Thyroid gland (tissue), 4 donors: ENCODE results near the gene LGR6.

Experiments
- POLR2A ChIP-seq, 2 donors: fragments of 450-650 bp; IDR thresholded peaks; one replicate each; pipeline ENCODE4 v1.6.1; 2017; ENCODE audit warnings: antibody characterized with exemption in 2 of 2, mild to moderate bottlenecking in 2 of 2, moderate library complexity in 1 of 2
- TF ChIP-seq, protein P1 (sequence below), 6 experiments: fragments of 200-600 bp in 3 of 6; fragments of 450-650 bp in 3 of 6; sonication (generic) in 3 of 6; IDR thresholded peaks; one replicate each; pipeline ENCODE4 v1.5.1; 2016 to 2019; ENCODE audit warnings: antibody characterized with exemption in 6 of 6, mild to moderate bottlenecking in 2 of 6, inconsistent platforms in 1 of 6, moderate library complexity in 1 of 6

DNA sequence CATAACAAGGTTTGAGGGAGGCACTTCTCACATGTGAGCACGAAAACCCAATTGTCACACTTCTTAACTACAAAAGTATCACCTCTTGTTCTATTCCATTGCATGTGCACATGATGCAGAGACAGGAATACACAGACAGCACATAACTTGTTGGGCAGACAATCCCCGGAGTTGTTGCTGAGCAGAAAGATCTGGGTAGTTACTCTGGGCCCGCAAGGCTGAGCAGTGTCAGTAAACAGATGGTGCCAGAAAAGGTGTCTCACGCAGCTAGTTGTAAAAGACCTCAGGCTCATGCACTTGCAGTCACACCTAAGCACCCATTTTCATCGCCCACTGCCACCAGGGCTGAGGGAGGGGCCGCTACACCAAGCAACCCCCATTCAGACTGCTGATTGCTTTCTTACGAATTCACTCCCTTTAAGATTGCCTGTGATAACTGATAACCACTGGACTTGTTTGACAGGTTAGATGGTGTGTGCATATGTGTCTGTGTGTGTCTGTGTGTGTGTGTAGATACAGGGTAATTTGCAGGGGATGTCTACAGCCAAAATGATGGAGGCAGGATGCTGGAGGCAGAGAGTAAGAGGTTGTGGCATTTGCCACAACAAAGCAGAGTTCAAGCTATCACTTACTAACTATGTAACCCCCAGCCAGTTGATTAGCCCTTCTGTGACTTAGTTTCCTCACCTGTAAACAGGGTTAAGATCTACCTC, 4.2 kb downstream of the LGR6 start:
- no peak for TF ChIP-seq POLR2A (IDR thresholded peaks at IDR 0.05)
- TF ChIP-seq, protein P1, sequence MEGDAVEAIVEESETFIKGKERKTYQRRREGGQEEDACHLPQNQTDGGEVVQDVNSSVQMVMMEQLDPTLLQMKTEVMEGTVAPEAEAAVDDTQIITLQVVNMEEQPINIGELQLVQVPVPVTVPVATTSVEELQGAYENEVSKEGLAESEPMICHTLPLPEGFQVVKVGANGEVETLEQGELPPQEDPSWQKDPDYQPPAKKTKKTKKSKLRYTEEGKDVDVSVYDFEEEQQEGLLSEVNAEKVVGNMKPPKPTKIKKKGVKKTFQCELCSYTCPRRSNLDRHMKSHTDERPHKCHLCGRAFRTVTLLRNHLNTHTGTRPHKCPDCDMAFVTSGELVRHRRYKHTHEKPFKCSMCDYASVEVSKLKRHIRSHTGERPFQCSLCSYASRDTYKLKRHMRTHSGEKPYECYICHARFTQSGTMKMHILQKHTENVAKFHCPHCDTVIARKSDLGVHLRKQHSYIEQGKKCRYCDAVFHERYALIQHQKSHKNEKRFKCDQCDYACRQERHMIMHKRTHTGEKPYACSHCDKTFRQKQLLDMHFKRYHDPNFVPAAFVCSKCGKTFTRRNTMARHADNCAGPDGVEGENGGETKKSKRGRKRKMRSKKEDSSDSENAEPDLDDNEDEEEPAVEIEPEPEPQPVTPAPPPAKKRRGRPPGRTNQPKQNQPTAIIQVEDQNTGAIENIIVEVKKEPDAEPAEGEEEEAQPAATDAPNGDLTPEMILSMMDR (IDR thresholded peaks at IDR 0.05): no peak
